ENCODE measurements around the gene PPP1R12B.

GRCh38 chr1:202624781-202625108 is 276.2 kb downstream of the PPP1R12B start:
- TF ChIP-seq EZH2 (IDR thresholded peaks at IDR 0.05) (no peak), EZH2phosphoT487 (IDR thresholded peaks at IDR 0.05) (no peak)
- TF ChIP-seq, protein P1, sequence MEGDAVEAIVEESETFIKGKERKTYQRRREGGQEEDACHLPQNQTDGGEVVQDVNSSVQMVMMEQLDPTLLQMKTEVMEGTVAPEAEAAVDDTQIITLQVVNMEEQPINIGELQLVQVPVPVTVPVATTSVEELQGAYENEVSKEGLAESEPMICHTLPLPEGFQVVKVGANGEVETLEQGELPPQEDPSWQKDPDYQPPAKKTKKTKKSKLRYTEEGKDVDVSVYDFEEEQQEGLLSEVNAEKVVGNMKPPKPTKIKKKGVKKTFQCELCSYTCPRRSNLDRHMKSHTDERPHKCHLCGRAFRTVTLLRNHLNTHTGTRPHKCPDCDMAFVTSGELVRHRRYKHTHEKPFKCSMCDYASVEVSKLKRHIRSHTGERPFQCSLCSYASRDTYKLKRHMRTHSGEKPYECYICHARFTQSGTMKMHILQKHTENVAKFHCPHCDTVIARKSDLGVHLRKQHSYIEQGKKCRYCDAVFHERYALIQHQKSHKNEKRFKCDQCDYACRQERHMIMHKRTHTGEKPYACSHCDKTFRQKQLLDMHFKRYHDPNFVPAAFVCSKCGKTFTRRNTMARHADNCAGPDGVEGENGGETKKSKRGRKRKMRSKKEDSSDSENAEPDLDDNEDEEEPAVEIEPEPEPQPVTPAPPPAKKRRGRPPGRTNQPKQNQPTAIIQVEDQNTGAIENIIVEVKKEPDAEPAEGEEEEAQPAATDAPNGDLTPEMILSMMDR (IDR thresholded peaks at IDR 0.05): no peak

Measured in neural progenitor cell (in vitro differentiated cells).